Astrocyte of the cerebellum (primary cell): ENCODE measurements around the gene PAEP.
"Not testable (repeated sequence)": the region's sequence is repeated elsewhere in the genome, so short reads cannot be mapped to it uniquely, and the experiment has no call there.

Experiments
- DNase-seq: peaks from one replicate; pipeline ENCODE4 v3.0.0-alpha.2; 2011; ENCODE audit warnings: low read depth
- H3K4me3 ChIP-seq: 2 replicates; pipeline ENCODE4 v1.5.1; 2011; ENCODE audit warnings: mild to moderate bottlenecking, low read depth, low read length, moderate library complexity
- CTCF ChIP-seq: IDR thresholded peaks from 2 replicates; pipeline ENCODE4 v1.5.1; 2012; ENCODE audit warnings: low read length, low read depth, moderate library complexity, mild to moderate bottlenecking; ENCODE audit errors: missing control alignments
- in situ Hi-C: cut with HindIII; loops from 2 replicates; pipeline ENCODE4 v1.10.0; 2017; ENCODE audit warnings: low sequenced_read_pairs

The PAEP gene

DNA sequence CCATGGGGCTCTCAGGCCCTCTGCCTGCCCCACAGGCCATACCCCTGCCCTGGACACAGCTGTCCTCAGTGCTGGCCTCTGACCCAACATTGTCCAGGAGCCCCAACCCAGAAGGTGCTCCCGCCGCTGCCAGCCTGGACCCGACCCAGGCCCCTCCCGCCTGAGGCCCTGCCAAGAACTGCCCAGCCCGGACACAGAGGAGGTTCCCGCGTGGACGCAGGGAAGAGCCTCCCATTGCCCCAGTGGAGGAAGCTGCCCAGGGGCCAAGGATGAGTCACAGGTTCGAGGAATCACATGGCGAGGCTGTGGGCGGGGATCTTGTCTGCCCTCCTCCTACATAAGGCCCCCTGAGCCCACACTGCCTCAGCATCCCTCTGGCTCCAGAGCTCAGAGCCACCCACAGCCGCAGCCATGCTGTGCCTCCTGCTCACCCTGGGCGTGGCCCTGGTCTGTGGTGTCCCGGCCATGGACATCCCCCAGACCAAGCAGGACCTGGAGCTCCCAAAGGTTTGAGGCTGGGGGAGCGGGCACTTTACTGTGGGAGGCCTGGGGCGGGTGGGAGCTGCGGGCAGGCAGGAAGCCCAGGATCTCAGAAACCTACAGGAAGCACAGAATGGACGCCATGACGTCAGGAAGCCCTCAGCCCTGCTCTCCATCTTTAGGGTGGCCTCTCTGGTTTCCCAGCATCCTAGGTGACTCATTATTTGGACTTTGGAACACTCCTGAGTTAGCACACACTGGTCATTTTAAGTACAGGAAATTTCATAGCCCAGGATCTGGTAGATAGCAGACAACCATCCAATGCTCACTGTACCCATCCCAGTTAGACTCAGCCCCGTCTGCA lies at the start of gene PAEP:
Gene PAEP, plus strand, starts transcription at position 366 of the 844 bp plus-strand sequence.
- no peak for TF ChIP-seq CTCF
- DNase-seq: no peak
- H3K4me3 ChIP-seq: no peak within 1 kb of the TSS
- in situ Hi-C loops: no loop called here

DNA sequence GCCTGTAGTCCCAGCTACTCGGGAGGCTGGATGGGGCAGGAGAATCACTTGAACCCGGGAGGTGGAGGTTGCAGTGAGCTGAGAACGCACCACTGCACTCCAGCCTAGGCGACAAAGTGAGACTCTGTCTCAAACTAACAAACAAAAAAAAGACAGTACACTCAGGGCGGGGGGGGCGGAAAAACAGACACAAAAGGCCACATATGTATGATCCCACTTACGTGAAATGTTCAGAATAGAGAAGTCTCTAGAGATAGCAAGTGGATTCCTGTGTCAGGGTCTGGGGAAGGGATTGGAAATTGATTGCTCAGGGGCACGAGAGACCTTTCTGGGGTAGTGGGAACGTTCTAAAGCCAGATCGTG lies 49.3 kb upstream of the PAEP start:
- DNase-seq: no peak
- no peak for TF ChIP-seq CTCF
- no peak overlapping the region for H3K4me3 ChIP-seq
- in situ Hi-C loops: no loop called here

DNA sequence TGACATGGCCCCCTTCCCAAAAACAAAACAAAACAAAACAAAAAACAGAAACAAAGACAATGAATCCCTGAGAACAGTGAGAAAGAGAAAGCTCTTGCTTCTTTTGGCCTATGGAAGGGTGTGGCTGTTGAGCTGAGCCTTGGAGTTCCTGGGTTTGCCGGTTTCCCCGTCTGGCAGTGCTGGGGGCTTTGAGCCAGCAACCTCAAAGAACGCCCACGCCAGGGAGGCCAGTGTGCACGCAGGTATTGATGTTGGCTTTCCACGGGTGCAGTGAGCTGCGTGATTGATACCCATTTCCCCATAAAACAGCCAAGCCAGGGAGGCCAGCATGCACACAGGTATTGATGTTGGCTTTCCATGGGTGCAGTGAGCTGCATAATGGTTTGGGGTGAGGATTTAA lies 48.7 kb upstream of the PAEP start:
- in situ Hi-C loops: no loop called here
- no peak for DNase-seq
- H3K4me3 ChIP-seq: no peak overlapping the region
- no peak for TF ChIP-seq CTCF

DNA sequence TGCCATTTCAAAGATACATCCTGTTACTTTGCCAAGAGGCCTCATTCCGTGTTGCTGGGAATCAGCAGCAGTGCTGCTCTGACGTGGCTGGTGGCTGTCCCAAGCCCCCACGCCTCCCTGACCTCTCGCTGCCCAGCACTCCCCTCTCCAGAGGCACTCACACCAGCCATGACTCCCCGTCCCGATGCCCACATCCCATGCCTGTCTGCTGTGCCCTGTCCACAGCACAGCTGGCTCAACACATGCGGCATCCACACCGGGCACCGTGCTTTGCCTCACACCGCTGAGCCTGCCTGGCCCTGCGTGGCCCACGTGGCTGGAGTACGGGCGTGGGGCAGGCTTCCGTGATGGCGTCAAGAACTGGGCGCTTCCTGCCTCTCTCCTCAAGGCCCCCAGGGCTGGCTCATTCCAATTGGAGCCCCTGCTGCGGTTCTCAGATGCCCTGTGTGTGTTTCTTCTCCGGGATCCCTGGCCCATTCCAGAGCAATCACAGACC lies 48.2 kb upstream of the PAEP start:
- no peak for DNase-seq
- TF ChIP-seq CTCF: no peak
- no peak overlapping the region for H3K4me3 ChIP-seq
- in situ Hi-C loops: no loop called here

- H3K4me3 ChIP-seq, DNase-seq, in situ Hi-C loops: not testable (repeated sequence)
Measured at GRCh38 chr9:135513906-135514305, 47.6 kb upstream of the PAEP start.

DNA sequence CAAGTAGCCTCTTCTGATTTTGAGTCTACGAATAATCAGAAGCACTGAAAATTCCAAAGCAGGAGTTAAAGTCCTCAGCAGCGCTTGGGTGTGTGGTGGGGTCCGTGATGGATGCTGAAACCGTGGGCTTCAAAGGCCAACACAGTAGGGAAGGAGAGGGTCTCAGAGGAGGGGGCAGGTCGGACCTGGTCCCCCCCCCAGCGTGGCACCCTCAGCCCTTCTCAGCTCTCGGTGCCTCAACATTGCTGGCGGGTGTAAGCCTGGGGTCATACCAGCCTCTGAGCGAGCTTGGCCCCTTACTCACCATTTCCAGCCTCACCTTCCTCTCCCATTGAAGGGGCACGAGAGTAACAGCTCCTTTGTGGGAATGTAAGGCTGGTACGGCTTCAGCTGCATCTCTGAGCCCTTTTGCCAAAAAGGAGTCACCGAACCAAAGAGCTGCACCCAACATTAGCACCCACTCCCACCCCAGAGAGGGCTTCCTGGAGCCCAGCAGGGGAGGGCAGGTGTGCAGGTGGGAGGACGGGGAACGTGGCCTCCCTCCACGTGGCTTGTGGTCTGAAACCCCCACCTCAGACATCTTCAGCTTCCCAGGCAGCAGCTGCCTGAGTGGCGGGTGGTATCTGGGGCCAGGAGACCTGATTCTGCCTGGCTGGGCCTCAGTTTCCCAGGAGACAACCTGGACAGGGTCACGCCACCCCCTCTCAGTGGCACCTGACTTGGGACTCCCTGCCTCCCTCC lies 47.0 kb upstream of the PAEP start:
- in situ Hi-C loops: no loop called here

More for the DNA sequence above, 47.0 kb upstream of the PAEP start:
- DNase-seq: no peak
- TF ChIP-seq CTCF: no peak
- no peak overlapping the region for H3K4me3 ChIP-seq
